Fibroblast of villous mesenchyme (primary cell): ENCODE data around the gene VSTM5. TPM values are rescaled to one million over a fixed set of nuclear protein-coding genes. Genes with fewer than 3 reads are reported as not detected.

Experiments
- DNase-seq: peaks from one replicate; pipeline ENCODE4 v3.0.0-alpha.2; 2010; ENCODE audit warnings: low read depth
- H3K4me3 ChIP-seq: 2 replicates; pipeline ENCODE4 v1.5.1; 2011; ENCODE audit warnings: low read depth, mild to moderate bottlenecking, low read length
- CTCF ChIP-seq: IDR thresholded peaks from 2 replicates; pipeline ENCODE4 v1.5.1; 2012; ENCODE audit warnings: low read depth, mild to moderate bottlenecking, low read length; ENCODE audit not compliant: insufficient read depth
- total RNA-seq: library from RNA; depleted of rRNA; stranded (reverse); fragments of >200 nt; gene quantifications from 2 replicates; pipeline ENCODE4 v1.2.3, GENCODE V29; 2012

Gene VSTM5
- total RNA-seq, 1 donor, result 0.86 TPM

- TF ChIP-seq CTCF, result no peak
- H3K4me3 ChIP-seq, result no peak overlapping the region
- no peak for DNase-seq
Measured at GRCh38 chr11:93832780-93833179, 17.6 kb downstream of the VSTM5 start.

GRCh38 chr11:93831343-93832127 lies 18.9 kb downstream of the VSTM5 start:
- H3K4me3 ChIP-seq, result no peak overlapping the region
- DNase-seq, result no peak
- TF ChIP-seq CTCF, result no peak

GRCh38 chr11:93829598-93829997 lies 20.8 kb downstream of the VSTM5 start:
- no peak for DNase-seq
- no peak overlapping the region for H3K4me3 ChIP-seq
- TF ChIP-seq CTCF, result no peak

GRCh38 chr11:93827363-93827762 lies 23.1 kb downstream of the VSTM5 start:
- DNase-seq, result no peak
- H3K4me3 ChIP-seq, result no peak overlapping the region
- TF ChIP-seq CTCF, result no peak

GRCh38 chr11:93823210-93823609 lies 27.2 kb downstream of the VSTM5 start:
- no peak overlapping the region for H3K4me3 ChIP-seq
- DNase-seq, result no peak

GRCh38 chr11:93822359-93822758 lies 28.1 kb downstream of the VSTM5 start:
- no peak overlapping the region for H3K4me3 ChIP-seq
- no peak for TF ChIP-seq CTCF
- no peak for DNase-seq

More at GRCh38 chr11:93823210-93823609, 27.2 kb downstream of the VSTM5 start:
- no peak for TF ChIP-seq CTCF

GRCh38 chr11:93821617-93822016 lies 28.8 kb downstream of the VSTM5 start:
- TF ChIP-seq CTCF, result no peak
- H3K4me3 ChIP-seq, result no peak overlapping the region
- DNase-seq, result no peak
